NCI-H226 (cell line): ENCODE data around the gene PRKAB1.
"Not testable (repeated sequence)": the region's sequence is repeated elsewhere in the genome, so short reads cannot be mapped to it uniquely, and the experiment has no call there.

Experiments
- DNase-seq: peaks from one replicate; pipeline ENCODE4 v3.0.0-alpha.2; 2015

Gene PRKAB1

DNA sequence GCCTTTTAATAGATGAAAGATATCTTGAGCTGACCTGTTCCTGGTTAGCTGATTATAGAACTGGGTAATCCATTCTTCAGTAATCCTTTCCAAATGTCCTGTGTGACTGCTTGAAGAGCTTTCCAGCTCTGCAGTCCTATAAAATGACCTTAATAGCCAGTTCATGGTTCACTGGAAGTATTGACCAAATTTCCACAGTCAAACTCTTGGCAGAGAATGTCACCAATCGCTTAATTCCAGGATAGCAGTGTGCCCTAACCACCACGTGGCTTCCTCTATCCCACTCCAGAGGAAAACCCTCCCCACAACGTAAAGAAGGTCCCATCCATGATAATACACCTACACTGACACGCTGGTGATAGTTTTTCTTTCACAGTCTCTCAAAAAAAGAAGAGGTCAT, 17.4 kb downstream of the PRKAB1 start:
- DNase-seq = no peak

DNA sequence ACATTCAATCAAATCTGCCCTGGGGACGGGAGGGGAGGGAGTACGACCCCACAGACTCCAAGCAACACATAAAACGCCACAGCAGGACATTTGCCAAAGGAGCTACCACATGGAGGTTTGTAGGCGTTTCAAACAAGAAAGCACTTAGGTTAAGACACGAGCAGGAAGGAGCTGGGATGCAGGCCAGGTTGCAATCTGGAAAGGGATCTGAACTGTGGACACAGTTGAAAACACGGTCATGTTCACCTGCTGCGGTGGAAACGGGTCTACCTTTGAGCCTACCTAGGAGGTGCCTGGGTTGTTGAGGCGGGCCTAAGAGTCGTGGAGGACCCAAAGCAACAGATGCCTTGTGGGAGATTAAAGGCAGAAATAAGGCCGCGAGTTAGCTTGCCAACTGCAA, 18.4 kb downstream of the PRKAB1 start:
- no peak for DNase-seq

DNA sequence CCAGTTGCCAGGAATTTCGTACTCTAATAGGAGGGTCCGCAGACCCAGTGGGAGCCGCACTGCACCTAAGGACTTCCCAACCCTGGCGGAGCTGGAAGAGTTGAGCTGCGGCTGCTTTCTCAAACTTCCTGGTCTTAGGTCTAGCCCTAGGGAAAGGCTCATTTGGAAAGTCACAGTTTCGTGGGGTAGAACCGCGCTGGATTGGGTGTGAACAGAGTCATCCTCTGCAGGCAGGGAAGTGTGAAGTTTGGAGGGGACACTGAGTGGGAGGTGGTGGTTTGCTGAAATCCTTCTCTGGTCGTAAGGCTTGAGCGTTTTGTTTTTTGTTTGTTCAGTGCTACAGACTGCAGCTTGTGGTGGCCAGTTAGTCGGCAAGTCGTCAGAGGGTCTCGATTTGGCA, 18.8 kb downstream of the PRKAB1 start:
- no peak for DNase-seq

DNA sequence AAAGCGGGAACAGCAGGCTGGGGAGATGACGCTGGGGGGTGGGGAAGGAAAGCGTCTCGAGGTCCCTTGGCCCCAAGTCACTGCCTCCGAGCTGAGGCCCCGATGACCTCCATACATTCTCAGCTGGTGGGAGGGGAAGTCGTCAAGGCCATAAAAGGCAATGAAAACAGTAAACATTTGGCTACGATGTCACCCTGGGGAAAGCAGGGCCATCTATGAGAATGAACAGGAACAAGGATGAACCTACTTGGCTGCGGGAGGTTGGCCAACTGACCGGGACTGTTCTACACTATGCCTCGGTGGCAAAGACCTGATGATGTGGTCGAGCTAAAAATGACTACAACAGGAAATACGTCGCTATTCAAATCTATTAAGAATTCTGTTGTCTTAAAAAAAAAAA, 19.5 kb downstream of the PRKAB1 start:
- DNase-seq = no peak

DNA sequence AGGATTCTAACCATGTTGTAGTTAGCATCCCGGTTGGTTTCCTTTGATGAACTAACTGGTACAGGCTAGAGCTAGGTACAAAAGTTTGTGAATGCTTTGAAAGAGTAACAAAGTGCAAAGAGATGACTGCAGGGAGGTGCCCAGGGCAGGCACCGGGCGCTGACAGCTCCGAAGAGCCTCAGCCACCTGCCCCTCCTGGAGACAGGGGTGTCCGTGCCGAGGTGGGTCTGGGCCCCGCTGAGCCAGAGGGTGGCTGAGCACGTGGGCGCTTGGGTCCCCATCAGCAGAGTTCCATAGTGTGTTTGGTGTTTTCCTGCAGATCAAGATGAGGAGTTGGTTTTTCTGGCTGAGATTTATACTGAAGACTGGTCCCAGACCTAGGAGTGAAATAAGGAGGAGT, 19.9 kb downstream of the PRKAB1 start:
- no peak for DNase-seq

DNA sequence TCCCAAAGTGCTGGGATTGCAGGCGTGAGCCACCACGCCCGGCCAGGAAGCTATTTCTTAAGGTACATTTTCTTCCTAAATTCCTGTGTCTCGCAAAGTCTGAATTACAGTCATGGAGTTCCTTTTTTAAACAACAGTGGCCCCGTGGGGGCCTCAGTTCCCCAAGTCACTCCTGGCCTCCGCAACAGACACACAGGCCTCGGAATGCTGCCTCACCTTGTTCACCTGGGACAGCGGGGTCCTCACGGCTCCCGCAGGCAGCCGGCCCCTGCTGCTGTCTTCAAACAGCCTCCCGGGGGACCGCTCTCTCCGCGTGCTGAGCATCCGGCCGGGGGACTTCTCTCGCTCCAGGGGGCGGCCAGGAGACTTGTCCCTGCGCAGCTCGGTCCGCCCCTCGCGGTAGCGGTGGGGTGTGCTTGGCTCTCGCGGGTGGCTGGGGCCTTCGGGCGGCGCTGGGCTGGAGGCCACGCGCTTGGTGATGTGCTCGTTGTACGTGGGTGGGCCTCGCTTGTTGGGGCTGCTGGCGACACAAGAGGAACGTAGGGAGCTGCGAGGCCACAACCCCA, 22.1 kb downstream of the PRKAB1 start:
- no peak for DNase-seq

DNA sequence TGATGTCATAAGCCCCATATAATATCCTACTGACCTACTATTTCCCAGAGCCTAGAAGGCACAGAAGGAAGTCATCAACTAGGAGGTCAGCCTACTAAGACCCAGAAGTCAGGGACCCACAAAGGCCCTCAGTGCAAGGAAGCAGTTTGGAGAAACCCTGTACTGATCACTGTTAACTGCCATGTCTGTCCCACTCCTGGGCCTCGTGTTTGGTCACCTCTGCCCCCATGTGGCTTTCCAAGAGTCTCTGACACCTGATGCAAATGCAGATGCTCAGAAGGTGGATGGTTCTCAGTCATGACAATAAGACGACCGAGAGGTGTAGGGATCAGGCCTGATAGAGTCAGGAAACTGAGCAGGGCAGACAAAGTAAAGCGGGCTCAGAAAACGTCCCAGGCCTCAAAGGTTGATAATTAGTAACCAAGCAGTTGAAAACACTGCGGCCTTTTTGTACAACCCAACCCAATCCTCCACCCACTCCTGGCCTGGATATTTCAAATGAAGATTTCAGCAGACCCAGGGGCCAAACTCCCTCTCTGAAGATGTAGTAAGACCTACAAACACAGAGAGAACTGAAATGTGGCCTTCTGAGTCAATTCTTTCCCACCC, 23.4 kb downstream of the PRKAB1 start:
- DNase-seq = no peak

DNA sequence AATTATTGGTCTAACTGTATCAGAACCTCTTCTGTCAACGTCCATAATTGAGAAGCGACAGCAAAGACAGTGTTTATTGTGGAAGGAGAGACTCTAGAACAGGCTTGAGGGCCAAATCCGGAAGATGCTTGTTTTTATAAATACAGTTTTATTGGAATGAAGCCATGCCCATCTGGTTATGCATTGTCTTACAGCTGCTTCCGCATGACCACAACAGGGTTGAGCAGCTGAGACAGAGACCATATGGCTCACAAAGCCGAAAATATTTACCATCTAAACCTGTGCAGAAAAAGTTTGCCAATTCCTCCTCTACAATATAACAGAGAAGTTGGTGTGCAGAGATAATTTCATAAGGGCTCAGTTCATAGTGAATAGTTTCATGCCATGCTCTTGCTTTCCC, 24.5 kb downstream of the PRKAB1 start:
- no peak for DNase-seq

DNA sequence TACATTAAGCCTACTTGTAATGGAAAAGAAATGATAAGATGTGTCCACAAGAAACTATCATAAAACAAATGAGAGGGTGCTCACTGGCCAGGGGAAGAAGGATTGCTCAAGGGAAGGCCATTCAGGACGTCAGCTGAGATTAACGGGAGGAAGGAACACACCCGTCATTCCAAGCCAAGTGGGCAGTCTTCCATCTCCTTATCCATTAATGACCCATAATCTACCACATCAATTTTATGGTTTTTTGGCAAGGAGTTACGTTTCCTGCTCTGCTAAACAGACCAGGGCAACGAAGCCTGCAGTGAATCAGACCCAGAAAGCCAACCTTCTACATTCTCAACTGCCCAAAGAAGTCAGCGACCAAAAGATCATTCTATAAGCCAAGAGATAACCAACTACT, 25.1 kb downstream of the PRKAB1 start:
- peak; percentile 93 for DNase-seq

DNA sequence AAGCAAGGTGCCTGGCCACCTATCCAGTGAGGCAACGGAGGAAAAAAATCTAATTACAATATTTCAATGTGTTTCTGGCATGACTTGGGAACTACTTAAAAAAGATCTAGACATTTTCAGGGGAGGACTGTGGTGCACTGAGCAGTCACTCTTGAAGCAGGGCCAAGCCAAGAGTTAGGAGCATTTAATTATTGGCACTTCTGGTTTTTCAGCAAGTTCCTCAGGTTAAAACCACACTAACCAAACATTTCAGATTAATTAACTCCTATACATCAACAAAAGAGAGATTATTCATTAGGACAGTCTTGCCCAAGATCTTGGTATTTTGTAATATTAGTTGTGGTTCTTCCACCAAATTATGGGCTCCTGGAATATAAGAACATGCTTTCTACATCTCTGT, 25.6 kb downstream of the PRKAB1 start:
- DNase-seq = no peak

DNA sequence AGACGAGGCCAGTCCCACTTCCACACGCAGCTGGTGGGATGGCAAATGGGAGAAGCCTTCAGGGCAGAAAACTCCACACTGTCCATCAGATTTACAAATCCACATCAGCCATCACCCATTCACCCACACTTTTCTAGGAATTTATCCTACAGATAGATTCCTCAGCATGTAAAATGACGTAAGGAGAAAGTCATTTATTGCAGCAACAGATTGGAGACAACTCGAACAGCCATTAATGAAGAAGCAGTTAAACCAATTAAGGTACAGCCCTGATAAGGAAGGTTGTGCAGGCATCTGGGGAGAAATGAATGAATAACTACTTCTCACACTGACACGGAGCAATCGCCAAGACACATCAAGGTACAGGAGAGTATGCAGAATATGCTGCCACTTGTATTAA, 26.2 kb downstream of the PRKAB1 start:
- no peak for DNase-seq

DNA sequence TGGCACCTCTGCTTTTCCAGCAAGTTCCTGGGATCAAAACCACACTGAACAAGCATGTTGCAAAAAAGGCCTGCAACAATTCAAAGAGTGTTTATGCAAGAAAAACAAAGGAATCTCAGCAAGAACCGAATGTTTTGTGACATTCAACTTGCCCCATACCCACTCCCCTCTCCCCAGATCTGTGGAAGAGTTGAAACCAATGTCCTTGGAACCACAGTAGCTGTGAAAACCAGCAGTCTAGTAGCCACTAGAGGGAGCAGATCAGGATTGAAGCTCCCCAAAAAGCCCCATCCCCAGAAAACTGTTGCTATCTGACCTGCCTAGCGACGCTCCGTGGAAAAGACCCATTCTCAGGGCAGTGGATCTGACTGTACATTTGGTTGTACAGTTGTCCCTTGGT, 27.1 kb downstream of the PRKAB1 start:
- no peak for DNase-seq

DNA sequence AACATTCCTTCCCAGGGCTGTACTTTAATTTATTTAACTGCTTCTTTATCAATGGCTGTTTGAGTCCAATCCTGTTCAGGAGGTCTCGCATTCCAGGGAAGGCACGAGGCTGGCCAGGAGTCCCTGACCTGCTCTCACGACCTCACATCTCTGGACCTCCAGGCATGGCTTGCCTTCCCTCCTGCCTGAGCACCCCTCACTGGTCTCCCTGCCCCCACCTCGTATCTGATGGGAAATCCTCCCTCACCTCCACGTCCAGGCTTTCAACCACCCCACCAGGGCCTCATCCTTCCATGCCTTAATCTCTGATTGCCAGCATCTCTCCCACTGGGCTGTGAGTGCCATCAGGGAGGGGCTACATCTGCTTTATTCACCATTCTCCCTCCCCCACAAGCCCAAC, 29.0 kb downstream of the PRKAB1 start:
- DNase-seq = no peak

DNA sequence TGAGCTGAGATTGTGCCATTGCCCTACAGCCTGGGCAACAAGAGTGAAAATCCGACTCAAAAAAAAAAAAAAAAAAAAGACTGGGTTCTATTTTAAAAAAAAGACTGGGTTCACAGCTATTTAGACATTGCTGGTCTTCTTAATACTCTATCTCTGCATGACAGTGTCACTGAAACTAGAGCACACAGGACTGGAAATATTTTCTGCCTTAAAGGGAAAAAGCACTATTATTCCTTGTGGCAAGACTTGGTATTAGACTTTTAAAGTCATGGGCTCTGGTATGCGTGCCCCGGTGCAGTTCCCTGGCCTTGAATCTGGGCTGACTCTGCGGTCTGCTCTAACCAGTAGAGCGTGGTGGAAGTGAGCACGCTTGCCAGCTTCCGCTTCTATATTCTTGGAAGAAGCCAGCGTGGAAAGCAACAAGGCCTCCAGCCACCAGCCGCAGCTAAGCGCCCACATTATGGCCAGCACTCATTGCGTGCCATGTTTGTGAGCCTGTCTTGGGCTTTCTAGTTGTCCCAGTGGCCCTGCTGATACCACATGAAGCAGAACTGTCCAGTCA, 31.3 kb downstream of the PRKAB1 start:
- no peak for DNase-seq

DNA sequence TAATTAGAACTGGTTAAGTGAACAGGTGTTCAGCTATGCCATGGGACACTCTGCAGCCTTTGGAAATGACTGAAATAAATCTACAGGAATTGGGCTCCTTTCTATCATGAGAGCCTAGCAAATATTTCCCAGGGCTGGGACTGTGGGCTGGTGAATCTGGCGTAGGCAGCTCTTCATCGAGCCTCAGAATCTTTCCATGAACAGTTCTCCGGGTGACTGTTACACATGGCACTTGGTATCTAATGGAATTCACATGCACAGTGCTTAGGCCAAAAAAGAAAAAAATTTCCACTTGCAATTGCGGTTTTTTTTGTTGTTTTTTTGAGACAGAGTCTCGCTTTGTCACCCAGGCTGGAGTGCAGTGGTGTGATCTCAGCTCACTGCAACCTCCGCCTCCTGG, 32.1 kb downstream of the PRKAB1 start:
- DNase-seq = no peak

DNA sequence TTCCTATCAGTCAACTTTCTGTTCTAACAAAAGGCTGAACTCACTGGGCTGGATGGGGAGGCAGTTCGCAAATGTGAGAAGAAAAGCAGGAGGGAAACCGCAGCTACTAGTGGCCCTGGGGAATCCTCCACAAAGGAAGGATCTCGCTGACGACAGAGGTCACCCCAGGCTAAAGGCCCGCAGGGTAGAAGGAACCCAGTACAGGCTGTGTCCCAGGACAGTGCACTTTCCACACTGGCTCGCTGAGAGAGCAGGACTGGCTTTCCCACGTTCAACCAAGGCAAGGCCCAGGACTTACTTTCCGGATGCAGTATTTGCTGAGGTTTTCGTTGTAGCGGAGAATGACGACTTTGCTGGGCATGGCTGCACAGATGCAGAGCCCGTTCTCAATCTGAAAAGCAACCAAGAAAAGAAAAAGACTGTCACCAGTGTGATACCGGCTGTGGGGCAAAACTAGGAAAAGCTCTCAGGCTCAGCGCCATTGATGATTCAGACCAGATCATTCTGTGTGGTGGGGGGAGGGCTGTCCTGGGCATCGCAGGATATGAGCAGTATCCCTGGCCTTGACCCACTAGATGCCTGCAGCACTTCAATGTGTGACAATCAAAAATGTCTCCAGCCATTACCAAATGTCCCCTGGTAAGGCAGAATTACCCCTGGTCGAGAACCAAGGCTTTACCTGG, 36.3 kb downstream of the PRKAB1 start:
- DNase-seq = no peak

DNA sequence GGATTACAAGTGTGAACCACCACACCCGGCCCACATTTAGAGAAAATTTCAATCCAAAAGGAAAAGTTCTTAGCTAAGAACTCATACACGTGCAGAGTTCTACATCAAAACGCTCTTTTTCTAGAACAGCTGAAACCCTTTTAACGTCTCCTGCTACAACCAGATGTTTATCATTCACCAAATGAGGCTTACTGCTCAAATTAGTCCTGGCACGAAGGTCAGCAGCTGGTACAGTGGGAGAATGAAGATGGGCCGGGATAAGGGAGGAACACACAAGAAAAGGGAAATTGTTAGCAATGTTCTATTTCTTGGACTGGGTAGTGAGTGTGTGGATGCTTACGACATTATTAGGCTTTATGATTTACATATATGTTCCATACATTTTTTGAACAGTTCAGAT, 37.2 kb downstream of the PRKAB1 start:
- no peak for DNase-seq

DNA sequence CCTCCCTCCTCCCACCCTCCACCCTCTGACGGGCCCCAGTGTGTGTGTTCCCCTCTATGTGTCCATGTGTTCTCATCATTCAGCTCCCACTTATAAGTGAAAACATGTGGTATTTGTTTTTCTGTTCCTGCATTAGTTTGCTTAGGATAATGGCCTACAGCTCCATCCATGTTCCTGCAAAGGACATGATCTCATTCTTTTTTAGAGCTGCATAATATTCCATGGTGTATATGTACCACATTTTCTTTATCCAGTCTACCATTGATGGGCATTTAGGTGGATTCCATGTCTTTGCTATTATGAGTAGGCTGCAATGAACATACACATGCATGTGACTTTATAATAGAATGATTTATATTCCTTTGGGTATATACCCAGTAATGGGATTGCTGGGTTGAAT, 38.5 kb downstream of the PRKAB1 start:
- DNase-seq = not testable (repeated sequence)

DNA sequence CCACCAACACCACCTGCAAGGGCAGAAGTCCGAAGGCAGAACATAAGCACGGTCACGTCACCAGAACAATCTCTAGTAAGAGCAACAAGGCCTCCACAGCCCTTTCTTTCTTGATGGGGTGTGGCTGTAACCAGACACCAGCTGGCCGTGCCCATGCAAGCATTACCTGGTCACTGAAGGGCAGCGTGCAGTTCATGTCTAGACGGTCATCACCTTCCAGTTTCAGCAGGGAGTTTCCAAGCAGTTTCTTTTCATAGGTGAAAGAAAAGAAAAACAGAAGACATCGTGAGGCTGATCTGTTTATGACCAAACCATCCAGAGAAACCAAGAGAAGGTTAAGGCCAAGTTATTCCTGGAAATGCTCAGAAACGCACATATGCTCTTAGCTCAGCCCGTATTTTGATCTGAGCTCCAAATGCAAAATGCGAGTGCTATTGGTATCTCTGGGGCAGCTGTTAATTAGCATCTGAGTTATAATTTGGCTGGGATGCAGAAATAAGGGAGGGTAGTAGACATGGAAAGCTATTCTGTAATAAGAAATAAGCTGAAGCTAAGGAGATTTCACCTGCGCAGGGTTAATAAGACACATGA, 42.5 kb downstream of the PRKAB1 start:
- DNase-seq = no peak

DNA sequence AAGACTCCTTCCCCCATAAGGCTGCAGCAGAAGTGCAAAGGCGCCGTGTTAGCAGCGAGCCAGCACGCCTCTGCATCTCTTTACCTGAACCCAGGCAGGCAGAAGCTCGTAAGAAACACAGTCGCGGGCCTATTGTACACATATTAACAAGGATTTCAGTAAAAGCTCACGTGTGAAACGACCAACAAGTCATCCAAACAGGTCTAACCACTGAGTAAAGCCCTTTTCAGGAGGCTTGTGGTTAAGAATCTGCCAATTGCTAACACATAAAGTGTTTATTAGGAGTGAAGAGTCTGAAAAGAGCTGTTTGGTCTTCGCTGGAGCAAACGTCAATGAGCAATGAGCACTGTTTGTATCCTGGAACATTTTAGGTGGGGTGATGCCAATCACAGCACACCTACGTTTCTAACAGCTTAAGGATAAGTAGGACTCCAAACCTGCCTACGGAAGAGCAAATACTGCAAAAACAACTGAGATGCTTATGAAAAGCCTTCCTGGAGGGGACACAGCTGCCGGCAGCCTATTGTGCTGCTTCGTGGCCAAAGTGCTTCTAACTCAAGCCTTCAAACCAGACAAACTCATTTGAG, 43.1 kb downstream of the PRKAB1 start:
- DNase-seq = no peak

DNA sequence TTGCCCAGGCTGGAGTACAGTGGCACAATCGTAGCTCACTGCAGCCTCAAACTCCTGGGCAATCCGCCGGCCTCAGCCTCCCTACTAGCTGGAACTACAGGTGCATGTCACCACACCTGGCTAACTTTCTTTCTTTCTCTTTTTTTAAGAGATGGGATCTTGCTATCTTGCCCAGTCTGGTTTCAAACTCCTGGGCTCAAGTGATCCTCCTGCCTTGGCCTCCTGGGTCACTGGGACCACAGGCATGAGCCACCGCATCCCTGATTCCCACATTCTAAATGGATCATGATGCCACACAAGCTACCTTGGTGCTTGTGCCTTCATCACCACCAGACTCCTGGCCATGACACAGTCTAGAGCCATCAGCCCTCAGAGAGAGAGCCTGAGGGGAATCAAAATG, 43.8 kb downstream of the PRKAB1 start:
- no peak for DNase-seq

DNA sequence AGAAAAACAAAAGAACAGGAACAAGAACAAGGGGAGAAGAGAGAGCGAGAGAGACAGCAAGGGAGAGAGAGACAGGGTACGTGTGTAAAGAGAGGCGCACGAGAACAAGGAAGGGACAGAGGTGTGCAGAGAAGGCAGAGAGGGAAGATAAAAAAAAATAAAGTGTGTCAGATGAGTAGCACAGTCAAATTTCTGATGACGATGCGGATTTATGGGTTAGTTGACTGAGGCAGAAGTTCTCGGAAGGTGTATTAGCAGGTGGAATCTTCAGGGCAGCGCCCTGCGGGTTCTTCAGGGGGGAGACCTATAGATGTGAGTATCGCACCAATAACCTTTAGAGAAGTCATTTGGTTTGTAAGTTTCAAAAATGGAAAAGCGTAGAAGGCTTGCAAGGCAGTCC, 44.8 kb downstream of the PRKAB1 start:
- DNase-seq = no peak

DNA sequence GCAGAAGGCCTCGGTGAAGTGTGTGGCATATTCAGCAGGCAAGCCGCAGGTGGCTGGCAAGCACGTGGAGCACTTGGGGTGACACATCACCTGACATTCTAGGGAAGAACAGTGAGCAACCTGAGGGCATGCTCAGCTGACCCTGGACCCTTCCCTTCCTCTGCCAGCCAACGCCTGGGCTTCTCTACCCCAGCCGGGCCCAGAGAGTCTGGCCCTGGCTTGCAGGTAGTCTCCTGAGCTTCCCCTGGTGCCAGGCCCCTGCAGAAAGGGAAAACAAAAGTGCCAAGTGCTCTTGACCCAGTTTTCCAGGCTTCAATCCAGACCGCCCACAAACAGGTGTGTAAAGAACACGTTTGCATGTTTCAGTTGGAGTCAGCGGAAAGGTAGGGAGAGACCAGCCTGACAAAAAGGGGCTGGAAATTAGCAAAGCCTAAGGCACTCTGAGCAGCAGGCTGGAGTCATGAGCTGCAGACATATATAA, 45.7 kb downstream of the PRKAB1 start:
- no peak for DNase-seq
